Activated CD8-positive, alpha-beta T cell treated with anti-CD3 and anti-CD28 coated beads for 36 hours (primary cell): Measurements from ENCODE around the gene EFCAB6. TPM values are rescaled to one million over a fixed set of nuclear protein-coding genes. Genes with fewer than 3 reads are reported as not detected.

Experiments used
- ATAC-seq: fragments of 200-7000 bp; cut with Tn5 transposase; one replicate; pipeline ENCODE4 v1.10.0; 2021; ENCODE audit warnings: mild to moderate bottlenecking, moderate library complexity
- CTCF ChIA-PET: fragments of 350-600 bp; sonication (Branson Sonifier 250); formaldehyde crosslinking; loops from one replicate; lab custom pipeline; 2021; ENCODE audit warnings: antibody characterized with exemption; lab: Charles Lee
- POLR2A ChIA-PET: fragments of 350-600 bp; sonication (Branson Sonifier 250); formaldehyde crosslinking; loops from one replicate; lab custom pipeline; 2021; ENCODE audit warnings: antibody characterized with exemption; lab: Charles Lee
- DNase-seq: peaks from one replicate; pipeline ENCODE4 v3.0.0-alpha.2; 2020
- H3K27ac Mint-ChIP-seq: one replicate; pipeline ENCODE4 v1.8.0; 2021; ENCODE audit warnings: mild to moderate bottlenecking, mixed read lengths
- H3K27me3 Mint-ChIP-seq: one replicate; pipeline ENCODE4 v1.8.0; 2021; ENCODE audit warnings: mixed read lengths
- H3K36me3 Mint-ChIP-seq: one replicate; pipeline ENCODE4 v1.8.0; 2021; ENCODE audit warnings: low read depth, mixed read lengths
- H3K4me1 Mint-ChIP-seq: one replicate; pipeline ENCODE4 v1.8.0; 2021; ENCODE audit warnings: low read depth, mixed read lengths
- H3K4me3 Mint-ChIP-seq: one replicate; pipeline ENCODE4 v1.8.0; 2021; ENCODE audit warnings: mild to moderate bottlenecking, moderate library complexity, mixed read lengths
- H3K9me3 Mint-ChIP-seq: one replicate; pipeline ENCODE4 v1.8.0; 2021; ENCODE audit warnings: mixed read lengths
- intact Hi-C: fragments of 100-400 bp; cut with micrococcal nuclease; formaldehyde crosslinking; loops from one replicate; pipeline ENCODE4 v1.10.0; 2022
- total RNA-seq, 2 experiments: library from RNA; stranded (reverse); gene quantifications; one replicate each; pipeline ENCODE4 v1.2.3, GENCODE V29; 2021
- TF ChIP-seq, protein P1 (sequence below): fragments of 200-600 bp; IDR thresholded peaks from one replicate; pipeline ENCODE4 v1.8.0; 2022; ENCODE audit warnings: antibody characterized with exemption, mild to moderate bottlenecking

Gene EFCAB6
- total RNA-seq, 2 experiments from 2014 or later: 0.16 to 0.29 TPM

DNA sequence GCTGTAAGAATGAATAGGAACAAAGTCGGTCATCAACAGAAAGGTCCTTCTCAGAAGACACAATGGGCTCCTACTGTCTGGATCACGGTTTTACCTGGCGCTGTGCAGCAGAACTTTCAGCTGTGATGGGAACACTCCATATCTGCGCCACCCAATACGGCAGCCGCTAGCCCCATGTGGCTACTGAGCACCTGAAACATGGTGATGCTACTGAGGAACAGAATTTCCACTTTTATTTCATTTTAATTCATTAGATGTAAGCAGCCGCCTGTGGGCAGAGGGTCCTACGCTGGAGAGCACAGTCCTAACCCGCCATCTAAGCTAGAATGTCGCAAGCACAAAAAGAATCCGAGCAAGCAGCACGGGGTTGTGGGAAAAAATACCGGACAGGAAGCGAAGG, 47.5 kb upstream of the EFCAB6 start:
- intact Hi-C loops: no loop called here
- POLR2A ChIA-PET: no interaction called here
- TF ChIP-seq, protein P1, sequence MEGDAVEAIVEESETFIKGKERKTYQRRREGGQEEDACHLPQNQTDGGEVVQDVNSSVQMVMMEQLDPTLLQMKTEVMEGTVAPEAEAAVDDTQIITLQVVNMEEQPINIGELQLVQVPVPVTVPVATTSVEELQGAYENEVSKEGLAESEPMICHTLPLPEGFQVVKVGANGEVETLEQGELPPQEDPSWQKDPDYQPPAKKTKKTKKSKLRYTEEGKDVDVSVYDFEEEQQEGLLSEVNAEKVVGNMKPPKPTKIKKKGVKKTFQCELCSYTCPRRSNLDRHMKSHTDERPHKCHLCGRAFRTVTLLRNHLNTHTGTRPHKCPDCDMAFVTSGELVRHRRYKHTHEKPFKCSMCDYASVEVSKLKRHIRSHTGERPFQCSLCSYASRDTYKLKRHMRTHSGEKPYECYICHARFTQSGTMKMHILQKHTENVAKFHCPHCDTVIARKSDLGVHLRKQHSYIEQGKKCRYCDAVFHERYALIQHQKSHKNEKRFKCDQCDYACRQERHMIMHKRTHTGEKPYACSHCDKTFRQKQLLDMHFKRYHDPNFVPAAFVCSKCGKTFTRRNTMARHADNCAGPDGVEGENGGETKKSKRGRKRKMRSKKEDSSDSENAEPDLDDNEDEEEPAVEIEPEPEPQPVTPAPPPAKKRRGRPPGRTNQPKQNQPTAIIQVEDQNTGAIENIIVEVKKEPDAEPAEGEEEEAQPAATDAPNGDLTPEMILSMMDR: no peak
- H3K9me3 Mint-ChIP-seq: peaks cover 6% of the 10 kb centered on the region
- ATAC-seq: no peak
- peaks cover 4% of the 10 kb centered on the region for H3K4me1 Mint-ChIP-seq
- peaks cover 33% of the 10 kb centered on the region for H3K27me3 Mint-ChIP-seq
- H3K27ac Mint-ChIP-seq: no peak overlapping the region
- no peaks in the 10 kb centered on the region for H3K36me3 Mint-ChIP-seq
- DNase-seq: no peak
- CTCF ChIA-PET: no interaction called here
- H3K4me3 Mint-ChIP-seq: no peak overlapping the region

DNA sequence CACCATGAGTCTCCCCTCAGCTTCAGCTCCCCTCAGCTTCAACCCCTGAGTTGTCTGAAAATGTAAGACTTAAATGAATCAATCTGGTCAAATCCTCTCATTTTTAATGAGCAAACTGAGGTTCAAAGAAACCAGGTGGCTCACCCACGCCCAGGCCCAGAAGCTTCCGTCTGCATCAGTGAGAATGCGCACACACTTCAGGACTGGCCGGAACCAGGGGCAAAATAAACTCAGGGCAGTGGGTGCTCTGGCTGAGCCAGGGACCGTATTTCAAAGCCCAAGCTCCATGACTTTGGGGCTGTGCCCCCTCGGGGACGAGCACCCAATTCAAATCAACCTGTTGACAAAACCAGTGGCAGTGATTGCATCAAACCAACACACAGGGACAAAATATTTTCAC, 47.1 kb upstream of the EFCAB6 start:
- intact Hi-C loops: no loop called here
- ATAC-seq: no peak
- H3K4me3 Mint-ChIP-seq: no peak overlapping the region
- no peaks in the 10 kb centered on the region for H3K36me3 Mint-ChIP-seq
- CTCF ChIA-PET: no interaction called here
- TF ChIP-seq, protein P1: no peak
- H3K4me1 Mint-ChIP-seq: peaks cover 4% of the 10 kb centered on the region
- POLR2A ChIA-PET: no interaction called here
- peaks cover 6% of the 10 kb centered on the region for H3K9me3 Mint-ChIP-seq
- no peak overlapping the region for H3K27ac Mint-ChIP-seq
- no peak for DNase-seq
- H3K27me3 Mint-ChIP-seq: peaks cover 32% of the 10 kb centered on the region

DNA sequence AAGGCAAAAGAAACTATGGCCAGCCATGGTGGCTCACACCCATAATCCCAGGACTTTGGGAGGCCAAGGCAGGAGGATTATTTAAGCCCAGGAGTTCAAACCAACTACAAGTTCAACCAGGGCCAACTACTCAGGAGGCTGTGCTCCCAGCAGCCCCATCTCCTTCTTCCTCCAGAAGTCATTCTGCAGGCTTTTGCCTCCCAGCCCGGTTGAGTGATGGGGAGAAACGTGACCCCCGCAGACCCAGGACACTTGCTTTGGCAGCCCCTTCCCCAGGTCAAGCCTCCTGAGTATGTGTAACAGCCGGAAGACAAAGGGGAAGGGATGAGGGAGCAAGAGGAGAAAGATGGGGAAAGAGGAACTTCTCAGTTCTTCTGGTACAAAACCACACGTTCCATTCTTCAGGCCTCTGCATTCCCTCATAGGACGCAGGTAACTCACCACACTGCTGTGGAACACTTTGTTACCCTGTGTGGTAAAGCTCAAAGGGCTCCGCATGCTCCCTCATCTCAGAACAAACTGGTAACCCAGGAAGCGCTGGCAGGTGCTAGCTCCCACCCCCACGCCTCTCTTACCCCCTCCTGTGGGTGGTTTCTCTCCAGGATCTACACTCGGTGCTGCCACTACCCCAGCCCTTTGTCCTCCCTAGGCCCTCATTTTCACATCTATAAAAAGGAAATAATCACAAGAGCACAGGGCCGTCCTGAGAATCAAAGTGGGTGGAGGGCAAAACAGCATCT, 46.2 kb upstream of the EFCAB6 start:
- no peak overlapping the region for H3K4me3 Mint-ChIP-seq
- no peak overlapping the region for H3K27ac Mint-ChIP-seq
- DNase-seq (no peak), ATAC-seq (no peak)
- intact Hi-C loops: no loop called here
- peaks cover 25% of the 10 kb centered on the region for H3K27me3 Mint-ChIP-seq
- CTCF ChIA-PET: no interaction called here
- peaks cover 6% of the 10 kb centered on the region for H3K9me3 Mint-ChIP-seq
- TF ChIP-seq, protein P1: no peak
- no peaks in the 10 kb centered on the region for H3K36me3 Mint-ChIP-seq
- POLR2A ChIA-PET: no interaction called here
- H3K4me1 Mint-ChIP-seq: peaks cover 4% of the 10 kb centered on the region

DNA sequence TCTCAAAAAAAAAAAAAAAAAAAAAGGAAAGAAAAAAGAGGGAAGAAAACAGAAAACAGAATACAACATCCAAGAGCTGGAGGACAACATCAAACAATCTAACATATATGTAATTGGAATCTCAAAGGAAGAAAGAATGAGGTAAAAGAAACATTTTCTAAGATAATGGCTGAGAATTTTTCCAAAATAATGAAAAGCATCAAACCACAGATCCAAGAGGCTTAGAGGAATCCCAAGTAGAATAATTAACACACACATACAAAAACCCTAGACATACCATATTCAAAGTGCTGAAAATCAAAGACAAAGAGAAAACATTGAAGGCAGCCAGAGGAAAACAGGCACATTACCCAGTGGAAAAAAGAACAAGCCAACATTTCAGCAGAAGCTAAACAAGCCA, 45.3 kb upstream of the EFCAB6 start:
- Mint-ChIP-seq H3K36me3 (no peaks in the 10 kb centered on the region), H3K4me3 (no peak overlapping the region), H3K9me3 (peaks cover 6% of the 10 kb centered on the region), H3K27me3 (peaks cover 21% of the 10 kb centered on the region), H3K4me1 (no peaks in the 10 kb centered on the region), H3K27ac (no peak overlapping the region)
- ATAC-seq (no peak), DNase-seq (no peak)
- TF ChIP-seq, protein P1: no peak
- intact Hi-C loops: no loop called here
- ChIA-PET POLR2A (no interaction called here), CTCF (no interaction called here)

DNA sequence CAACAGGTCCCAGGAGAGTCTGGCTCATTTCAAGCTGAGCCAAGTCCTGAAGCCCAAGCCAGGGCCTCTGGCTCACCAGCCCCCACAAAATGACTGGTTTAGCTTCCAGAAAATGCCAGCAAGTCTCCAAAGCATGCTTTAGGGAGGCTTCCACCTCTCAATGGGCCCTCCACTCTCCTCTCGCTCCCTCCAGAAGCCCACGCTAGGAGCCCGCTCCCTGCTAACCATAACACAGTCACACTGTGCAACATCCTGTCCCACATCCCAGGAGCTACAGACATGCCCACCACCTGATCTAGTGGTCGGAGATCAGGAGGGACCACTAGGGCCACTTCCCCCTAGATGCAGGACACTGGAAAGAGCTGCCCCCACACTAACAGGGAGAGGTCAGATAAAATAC, 43.3 kb upstream of the EFCAB6 start:
- no peak overlapping the region for H3K27ac Mint-ChIP-seq
- TF ChIP-seq, protein P1: no peak
- H3K9me3 Mint-ChIP-seq: peaks cover 6% of the 10 kb centered on the region
- H3K36me3 Mint-ChIP-seq: no peaks in the 10 kb centered on the region
- ChIA-PET CTCF (no interaction called here), POLR2A (no interaction called here)
- H3K27me3 Mint-ChIP-seq: peaks cover 16% of the 10 kb centered on the region
- no peak for DNase-seq
- no peaks in the 10 kb centered on the region for H3K4me1 Mint-ChIP-seq
- no peak for ATAC-seq
- intact Hi-C loops: no loop called here
- H3K4me3 Mint-ChIP-seq: no peak overlapping the region
